ENCODE results near the gene CNTNAP2.

CNTNAP2 gene

GRCh38 chr7:147472556-147472955, 1356.0 kb downstream of the CNTNAP2 start:
- DNase-seq (ENCODE audit: low read depth, low spot score): no peak

- DNase-seq (ENCODE audit: low read depth, low spot score): no peak
Observed at GRCh38 chr7:147474862-147475261, 1358.3 kb downstream of the CNTNAP2 start.

- DNase-seq (ENCODE audit: low read depth, low spot score): no peak
Observed at GRCh38 chr7:147477526-147477925, 1360.9 kb downstream of the CNTNAP2 start.

- DNase-seq (ENCODE audit: low read depth, low spot score): no peak
Observed at GRCh38 chr7:147478796-147479195, 1362.2 kb downstream of the CNTNAP2 start.

- no peak for DNase-seq (ENCODE audit: low read depth, low spot score)
Observed at GRCh38 chr7:147483634-147484292, 1367.2 kb downstream of the CNTNAP2 start.

GRCh38 chr7:147485660-147486210, 1369.1 kb downstream of the CNTNAP2 start:
- no peak for DNase-seq (ENCODE audit: low read depth, low spot score)

- DNase-seq (ENCODE audit: low read depth, low spot score): no peak
Observed at GRCh38 chr7:147492606-147493005, 1376.0 kb downstream of the CNTNAP2 start.

- DNase-seq (ENCODE audit: low read depth, low spot score): no peak
Observed at GRCh38 chr7:147496209-147496608, 1379.6 kb downstream of the CNTNAP2 start.

- DNase-seq (ENCODE audit: low read depth, low spot score): no peak
Observed at GRCh38 chr7:147497246-147497645, 1380.6 kb downstream of the CNTNAP2 start.

GRCh38 chr7:147498081-147498480, 1381.5 kb downstream of the CNTNAP2 start:
- no peak for DNase-seq (ENCODE audit: low read depth, low spot score)

GRCh38 chr7:147509035-147509501, 1392.5 kb downstream of the CNTNAP2 start:
- no peak for DNase-seq (ENCODE audit: low read depth, low spot score)

GRCh38 chr7:147509541-147510200, 1393.1 kb downstream of the CNTNAP2 start:
- no peak for DNase-seq (ENCODE audit: low read depth, low spot score)

- DNase-seq (ENCODE audit: low read depth, low spot score): no peak
Observed at GRCh38 chr7:147510201-147510542, 1393.6 kb downstream of the CNTNAP2 start.

- no peak for DNase-seq (ENCODE audit: low read depth, low spot score)
Observed at GRCh38 chr7:147510923-147511322, 1394.3 kb downstream of the CNTNAP2 start.

GRCh38 chr7:147513451-147513850, 1396.8 kb downstream of the CNTNAP2 start:
- no peak for DNase-seq (ENCODE audit: low read depth, low spot score)

- DNase-seq (ENCODE audit: low read depth, low spot score): no peak
Observed at GRCh38 chr7:147516391-147516790, 1399.8 kb downstream of the CNTNAP2 start.

GRCh38 chr7:147519062-147519461, 1402.5 kb downstream of the CNTNAP2 start:
- no peak for DNase-seq (ENCODE audit: low read depth, low spot score)

- no peak for DNase-seq (ENCODE audit: low read depth, low spot score)
Observed at GRCh38 chr7:147523056-147523455, 1406.5 kb downstream of the CNTNAP2 start.

GRCh38 chr7:147524726-147525250, 1408.2 kb downstream of the CNTNAP2 start:
- DNase-seq (ENCODE audit: low read depth, low spot score): no peak

GRCh38 chr7:147525325-147525724, 1408.7 kb downstream of the CNTNAP2 start:
- no peak for DNase-seq (ENCODE audit: low read depth, low spot score)

- no peak for DNase-seq (ENCODE audit: low read depth, low spot score)
Observed at GRCh38 chr7:147535701-147536111, 1419.1 kb downstream of the CNTNAP2 start.

GRCh38 chr7:147539685-147540084, 1423.1 kb downstream of the CNTNAP2 start:
- DNase-seq (ENCODE audit: low read depth, low spot score): no peak

- no peak for DNase-seq (ENCODE audit: low read depth, low spot score)
Observed at GRCh38 chr7:147540743-147541142, 1424.1 kb downstream of the CNTNAP2 start.

Data from activated CD4-positive, CD25-positive, alpha-beta regulatory T cell treated with anti-CD3 and anti-CD28 coated beads, Interleukin-2, amount 50 U/mL, for 16 hours (primary cell).